HG02610 (cell line): ENCODE results near the gene SQSTM1.

Experiments used
- ATAC-seq: cut with Tn5 transposase; IDR thresholded peaks from one replicate; pipeline ENCODE4 v1.9.1; 2021; ENCODE audit warnings: mild to moderate bottlenecking, moderate library complexity; ENCODE audit not compliant: unreplicated experiment

SQSTM1 gene

DNA sequence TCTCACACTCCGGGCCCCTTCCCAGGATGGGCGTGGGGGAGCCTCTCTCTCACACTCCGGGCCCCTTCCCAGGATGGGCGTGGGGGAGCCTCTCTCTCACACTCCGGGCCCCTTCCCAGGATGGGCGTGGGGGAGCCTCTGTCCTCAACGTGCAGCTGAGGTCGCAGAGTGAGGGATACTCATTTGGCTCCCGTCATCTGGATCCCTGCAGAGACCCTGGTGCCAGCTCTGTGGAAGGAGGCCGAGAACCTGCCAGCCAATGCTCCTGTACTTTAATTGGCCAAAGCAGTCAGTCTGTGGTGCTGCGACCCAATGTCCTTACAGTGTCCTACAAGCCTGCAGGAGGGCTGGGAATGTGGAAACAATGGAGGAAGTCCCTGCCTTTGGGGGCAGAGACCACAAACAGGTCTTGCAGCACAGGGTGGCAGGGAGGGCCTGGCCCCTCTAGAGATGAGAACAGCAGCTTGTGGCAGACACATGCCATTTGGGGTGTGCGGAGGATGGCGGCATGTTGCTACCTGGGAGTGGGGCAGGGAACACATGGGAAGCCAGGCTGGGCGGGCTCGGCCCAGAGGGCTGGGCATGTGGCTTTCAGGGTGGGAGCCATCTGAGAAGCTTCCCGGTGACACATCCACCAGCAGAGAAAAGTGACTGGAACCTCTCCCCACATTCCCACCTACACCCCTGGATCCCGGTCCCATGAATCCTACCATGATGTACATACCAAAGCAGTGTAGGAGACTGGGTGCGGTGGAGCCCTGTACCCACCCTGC, 51.5 kb downstream of the SQSTM1 start:
- no peak for ATAC-seq

DNA sequence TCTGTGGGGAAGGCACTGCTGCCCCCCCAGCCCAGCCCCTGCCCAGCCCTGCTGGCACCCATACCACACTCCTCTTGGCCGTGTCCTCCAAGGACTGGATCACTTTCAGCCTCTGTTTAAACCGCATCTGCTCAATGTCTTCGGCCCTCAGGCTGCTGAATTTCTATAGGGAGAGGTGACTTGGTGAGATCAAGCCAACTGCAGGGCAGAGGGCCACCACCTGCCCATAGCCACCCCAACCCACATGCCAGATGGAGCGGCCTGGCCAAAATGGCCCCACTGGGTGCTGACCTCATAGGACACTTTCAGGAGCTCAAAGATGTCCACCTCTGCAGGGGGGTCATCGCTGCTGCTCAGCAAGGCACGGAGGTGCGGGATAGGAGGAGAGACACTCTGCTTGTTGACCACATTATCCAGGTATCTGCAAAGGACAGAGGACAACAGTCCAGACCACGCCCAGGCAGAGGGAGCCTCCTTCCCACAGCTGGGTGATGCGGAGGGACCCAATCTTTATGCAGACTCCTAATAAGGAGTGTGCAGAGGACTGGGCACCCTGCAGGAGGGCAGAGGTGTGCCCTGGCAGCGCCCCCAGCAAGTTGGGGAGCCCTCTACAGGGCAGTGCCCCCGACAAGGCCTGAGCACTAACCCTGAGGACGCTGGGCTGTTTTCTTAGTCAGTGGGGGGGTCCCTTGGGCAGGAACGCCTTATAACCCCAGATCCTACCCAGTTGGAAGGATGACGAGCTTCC, 52.3 kb downstream of the SQSTM1 start:
- ATAC-seq: no peak

DNA sequence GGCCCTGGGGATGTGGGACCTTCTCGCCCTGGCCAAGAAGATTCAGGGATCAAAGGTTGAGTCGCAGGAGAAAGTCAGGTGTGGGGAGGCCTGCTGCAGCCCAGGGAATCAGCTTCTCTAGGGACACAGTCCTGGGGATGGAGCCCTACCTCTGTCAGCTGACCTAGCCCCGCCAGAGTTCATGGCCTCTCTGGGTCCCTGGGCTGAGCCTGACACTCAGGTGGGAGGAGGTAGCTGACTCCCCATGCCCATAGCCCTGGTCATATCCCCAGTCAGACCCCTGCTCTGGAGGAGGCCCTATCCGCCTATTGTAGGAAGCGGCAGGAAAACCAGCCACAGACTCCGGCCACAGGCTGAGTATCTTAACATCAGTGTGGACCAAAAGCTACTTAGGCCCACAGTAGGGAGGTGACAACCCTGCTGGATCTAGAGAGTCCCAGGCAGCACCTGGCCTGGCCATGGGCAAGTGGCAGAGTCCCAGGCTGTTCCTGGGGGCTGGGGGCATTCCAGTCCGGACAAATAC, 52.9 kb downstream of the SQSTM1 start:
- no peak for ATAC-seq

DNA sequence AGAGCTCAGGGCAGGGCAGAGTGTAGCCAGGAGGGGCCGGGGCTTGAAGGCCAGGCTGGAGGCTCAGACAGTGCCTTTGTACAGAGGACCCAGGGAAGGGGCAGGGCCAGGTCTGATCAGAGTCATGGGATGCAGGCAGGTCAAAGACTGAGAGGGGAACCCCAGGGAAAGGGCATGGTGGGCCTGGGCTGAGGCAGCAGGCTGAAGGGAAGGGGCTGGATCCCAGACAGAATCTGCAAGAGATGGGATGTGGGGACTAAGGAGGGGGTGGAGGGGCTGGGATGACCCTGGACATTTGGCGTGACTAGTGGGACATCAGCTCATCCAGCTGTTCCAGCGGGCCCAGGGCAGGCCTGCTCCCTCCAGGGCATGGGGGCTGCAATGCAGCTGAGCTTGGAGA, 53.4 kb downstream of the SQSTM1 start:
- no peak for ATAC-seq

DNA sequence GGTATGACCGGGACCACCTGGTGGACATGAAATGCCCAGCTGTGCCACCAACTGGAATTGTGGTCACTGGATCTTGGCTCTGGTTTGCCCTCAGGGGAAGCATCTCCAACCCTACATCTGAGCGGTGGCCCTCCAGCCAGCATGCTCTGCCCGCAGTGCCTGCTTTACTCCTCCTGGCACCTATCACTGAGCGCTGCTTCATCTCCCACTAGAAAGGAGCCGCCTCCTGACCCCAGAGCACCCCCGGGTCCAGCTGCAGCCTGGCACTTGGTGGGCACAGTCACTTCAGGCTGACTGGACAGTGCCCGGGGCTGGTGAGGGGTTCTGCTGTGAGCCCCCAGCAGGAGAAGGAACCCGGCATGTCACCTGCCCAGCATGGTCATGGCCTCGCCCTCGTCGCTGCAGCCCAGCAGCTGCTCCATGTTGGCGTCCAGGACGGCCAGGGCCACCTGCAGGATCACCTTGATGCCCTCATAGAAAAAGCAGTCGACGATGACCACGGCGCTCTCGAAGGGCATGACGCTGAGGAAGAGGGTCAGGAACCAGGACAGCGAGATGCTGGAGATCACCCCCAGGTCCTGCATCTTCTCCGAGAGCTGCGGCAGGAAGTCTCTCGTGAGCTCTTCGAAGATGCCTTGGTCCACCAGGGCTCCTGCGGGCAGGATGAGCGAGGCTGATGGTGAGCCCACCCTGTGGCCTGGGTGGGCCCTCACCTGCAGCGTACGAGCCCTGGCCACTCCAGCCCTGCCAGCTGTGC, 54.0 kb downstream of the SQSTM1 start:
- ATAC-seq: no peak

DNA sequence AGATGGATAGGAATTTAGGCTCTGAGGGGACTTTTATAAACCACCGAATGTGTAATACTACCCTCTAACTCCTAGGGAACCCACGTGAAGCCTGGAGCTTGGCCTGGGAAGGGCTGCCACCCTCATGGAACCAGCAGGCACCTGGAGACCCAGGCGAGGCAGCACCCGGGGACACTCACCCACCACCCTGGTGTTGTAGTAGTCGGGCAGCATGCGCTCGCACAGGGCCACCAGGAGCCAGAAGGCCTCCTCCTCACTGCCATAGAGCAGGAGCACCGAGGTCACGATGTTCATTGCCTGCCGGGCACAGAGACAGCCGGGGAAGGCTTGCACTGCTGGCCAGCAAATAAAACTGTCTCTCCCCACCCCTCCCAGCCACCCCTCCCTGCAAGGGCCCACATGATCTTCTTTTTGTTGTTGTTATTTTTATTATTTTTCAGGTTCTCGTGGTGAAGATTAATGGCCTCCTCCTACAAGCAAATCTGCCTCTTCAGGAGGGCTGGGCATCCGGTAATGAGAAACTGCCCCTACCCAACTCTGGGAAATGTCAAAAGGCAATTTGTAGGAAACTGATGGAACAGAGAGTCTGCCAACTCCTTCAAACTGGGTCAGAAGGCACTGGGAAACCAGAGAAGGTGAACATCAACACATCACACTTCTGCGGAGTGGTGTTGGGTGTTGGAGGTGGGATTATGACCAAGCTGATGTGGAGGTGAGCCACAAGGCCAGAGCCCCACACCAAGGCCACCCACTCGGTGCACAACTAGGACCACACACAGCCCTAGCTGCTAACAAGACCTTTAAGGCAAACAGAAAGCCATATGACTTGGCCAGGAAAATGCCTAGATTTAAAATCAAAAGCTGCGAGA, 55.3 kb downstream of the SQSTM1 start:
- ATAC-seq: no peak

DNA sequence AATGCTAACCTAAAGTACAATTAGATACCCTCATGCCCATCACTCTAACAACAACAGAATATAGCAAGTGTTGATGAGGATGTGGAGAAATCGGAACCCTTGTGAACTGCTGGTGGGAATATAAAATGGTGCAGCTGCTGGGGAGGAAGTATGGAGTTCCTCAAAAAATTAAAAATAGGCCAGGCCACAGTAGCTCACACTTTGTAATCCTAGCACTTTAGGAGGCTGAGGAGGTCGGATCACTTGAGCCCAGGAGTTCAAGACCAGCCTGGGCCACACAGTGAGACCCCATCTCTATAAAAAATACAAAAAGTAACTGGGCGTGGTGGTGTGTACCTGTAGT, 55.9 kb downstream of the SQSTM1 start:
- ATAC-seq: no peak

DNA sequence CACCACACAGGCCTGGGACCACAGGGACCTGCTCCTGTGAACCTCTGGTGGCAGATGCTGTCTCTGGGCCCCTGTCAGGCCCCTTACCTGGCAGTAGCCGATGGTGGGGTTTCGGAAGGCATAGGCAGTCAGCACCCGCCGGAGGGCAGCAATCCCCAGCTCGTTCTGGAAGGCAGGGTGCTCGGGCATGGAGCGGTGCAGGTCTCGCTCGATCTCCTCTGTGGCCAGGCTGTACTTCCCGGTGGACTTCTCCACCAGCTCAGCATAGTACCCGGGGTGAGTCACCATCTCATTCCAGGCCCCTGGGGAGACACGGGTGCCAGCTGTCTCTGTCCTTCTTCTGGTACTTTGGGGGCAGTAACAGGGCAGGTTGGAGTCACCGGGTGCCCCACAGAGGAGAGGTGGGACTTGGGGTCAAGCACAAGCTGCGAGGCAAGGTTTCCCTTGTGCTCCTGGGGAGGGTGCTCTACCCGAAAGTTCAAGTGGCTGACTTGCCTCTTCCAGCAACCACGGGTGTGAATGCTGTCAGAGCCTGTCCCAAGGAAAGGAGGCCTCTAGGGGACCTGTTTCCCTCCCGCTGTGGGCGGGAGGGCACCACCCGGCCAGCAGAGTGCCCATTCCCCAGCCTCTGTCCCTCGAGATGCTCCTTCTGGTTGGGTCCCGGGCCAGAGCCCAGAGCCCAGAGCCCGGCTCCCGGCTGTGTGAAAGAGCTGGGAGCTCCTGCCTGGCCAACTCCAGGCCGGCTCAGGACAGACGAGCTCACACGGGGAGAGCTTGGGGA, 57.7 kb downstream of the SQSTM1 start:
- ATAC-seq: no peak

DNA sequence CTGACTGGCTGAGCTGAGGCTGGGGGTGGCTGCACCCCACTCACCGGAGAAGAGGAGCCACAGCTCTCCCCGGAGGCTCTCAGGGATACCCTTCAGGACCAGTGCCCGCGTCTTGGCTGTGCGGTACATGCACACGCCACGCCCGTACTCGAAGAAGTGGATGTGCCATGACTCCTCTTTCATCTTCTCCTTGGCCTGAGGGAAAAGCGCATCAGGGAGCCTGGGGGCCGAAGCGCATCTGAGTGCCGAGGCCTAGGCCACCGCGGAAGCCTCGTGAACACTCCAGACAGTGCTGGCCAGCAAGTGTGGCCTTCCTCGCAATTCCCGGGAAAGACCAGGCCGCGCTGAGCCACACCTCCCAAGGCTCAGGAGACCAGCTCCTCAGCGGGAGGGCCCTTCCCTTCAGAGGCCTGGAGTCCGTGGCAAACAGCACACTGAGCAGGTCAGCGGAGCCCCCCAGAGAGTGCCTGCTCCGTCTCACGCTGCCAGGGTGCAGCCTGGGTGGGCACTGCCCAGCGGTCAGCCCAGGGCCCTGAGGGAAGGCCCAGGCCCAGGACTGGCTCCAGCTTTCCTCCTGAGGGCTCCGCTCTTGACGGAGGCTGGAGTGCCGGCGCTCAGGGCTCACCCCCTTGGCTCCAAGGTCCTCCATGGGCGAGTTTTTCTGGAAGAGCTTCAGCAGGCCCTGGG, 58.4 kb downstream of the SQSTM1 start:
- no peak for ATAC-seq

DNA sequence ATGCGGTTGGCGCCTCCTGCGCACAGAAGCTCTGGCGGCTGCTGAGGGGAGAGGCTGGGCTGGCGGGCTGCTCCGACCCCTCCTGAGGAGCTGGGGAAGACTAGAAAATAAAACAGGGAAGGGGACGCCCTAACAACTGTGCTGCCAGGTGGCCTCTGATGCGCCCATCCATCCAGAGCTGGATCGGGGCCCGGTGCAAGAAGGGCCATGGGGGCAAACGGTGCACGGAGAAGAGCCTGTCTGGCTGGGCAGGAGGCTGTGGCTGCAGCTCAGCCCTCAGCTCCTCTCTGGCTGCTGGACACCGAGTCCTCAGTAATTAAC, 58.9 kb downstream of the SQSTM1 start:
- ATAC-seq: no peak

DNA sequence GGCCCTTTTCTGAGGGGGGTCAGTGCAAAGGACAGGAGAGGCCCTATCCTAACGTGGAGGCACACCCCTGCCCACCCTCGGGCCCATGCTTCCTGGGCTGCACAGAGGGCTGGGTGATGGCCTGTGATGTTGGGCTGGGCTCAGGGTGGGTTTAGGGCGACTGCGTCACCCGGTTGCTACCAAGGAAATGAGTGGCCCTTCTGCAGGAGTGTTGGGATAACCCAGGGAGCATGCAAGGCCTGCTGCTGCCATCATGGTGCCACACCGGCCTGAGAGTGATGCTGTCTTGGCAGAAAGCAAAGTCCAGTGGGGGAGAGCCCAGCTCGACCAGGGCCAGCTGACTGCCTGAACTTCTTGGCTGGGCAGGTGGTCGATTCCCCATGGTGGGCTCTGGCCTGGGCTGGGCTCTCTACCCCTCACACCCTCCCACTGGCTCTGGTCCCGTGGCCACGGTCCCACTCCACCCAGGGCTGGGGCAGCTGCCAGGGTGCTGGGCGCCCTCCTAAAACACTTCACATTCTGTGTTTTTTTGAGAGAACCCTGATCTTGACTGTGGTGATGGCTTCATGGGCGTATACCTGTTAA, 59.5 kb downstream of the SQSTM1 start:
- ATAC-seq: no peak

DNA sequence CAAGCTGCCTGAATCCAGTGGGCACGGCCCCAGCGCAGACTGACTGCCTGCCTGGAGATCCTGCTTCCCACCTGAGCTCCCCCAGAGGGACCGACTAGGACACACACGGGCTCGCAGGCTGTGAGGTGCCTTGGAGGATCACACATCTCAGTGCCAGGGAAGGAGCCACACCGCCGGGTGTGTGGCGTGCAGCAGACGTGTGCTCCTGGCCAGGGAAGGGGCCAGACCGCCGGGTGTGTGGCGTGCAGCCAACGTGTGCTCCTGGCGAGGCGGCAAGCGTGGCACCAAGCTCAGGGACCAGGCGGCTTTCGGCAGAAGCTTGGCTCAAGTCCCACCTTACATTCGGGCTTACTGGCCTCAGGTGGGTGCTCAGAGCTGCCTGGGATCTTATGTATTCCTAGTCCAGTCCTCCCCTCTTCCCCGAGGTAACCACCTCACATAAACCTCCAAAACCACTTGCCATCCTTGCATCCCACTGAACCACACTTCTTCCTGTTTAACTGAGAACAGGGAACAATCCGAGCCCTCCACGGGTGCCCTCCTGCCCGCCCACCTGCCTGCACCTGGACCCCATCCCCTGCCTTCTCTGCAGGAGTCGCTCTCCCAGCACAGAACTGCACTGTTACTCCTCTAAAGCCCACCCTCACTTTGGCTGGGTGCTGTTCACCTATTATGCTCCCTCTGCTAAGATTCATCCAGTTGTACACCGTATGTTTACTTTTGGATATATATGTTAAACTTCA, 60.3 kb downstream of the SQSTM1 start:
- ATAC-seq: no peak

DNA sequence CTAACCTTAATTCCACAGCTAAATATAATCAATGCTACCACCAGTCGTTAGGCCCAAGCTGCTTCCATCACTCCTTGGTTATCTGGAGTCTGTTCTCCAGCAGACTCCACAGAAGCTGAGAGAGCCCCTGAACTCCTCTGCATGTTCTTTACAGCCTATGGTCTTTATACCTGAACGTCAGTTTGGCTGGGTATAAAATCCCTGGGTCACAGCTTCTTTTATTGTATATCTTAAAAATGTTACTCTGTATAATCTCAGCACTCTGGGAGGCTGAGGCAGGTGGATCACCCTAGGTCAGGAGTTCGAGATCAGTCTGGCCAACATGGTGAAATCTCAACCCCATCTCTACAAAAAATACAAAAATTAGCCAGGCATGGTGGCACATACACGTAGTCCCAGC, 61.6 kb downstream of the SQSTM1 start:
- ATAC-seq: no peak

DNA sequence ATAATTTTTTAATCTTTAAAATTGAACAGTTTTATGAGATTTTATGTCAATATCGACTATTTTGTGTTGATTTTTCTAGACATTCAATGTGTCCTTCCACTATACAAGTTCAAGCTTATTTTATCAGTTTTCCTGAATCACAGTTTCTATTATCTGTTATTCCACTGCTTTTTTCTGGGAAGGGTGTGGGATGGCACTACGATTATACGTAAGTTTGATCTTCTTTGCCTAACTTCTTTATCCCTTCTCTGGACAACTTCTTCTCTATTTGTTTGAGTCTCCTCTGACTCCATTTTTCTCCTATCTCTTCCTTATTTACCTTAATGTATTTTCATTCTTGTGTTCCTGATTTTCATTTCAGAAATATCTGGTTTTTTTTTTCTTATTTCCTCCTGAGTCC, 62.5 kb downstream of the SQSTM1 start:
- no peak for ATAC-seq

DNA sequence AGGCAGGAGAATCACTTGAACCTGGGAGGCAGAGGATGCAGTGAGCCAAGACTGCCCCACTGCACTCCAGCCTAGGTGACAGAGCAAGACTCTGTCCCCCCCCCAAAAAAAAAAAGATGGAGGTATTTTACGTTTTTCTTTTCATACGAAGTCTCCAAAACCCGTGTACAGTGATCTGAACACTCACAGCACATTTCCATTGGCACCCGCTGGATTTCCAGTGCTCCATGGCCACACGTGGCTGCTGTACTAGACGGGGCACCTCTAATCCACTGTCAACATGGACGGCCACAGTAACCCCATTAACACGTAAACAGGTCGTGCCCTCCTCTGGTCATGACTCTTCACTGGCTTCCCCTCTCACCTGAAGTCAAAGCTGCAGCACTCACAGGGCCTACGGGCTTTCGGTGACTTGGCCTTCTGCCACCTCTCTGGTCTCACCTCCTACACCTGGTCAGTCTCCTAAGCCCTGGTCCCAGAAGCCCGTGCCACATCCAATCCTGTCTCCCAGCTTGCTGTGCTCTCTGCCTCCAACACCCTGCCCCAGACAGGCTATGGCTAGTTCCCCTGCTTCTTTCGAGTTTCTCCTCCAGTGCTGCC, 64.9 kb downstream of the SQSTM1 start:
- ATAC-seq: no peak

DNA sequence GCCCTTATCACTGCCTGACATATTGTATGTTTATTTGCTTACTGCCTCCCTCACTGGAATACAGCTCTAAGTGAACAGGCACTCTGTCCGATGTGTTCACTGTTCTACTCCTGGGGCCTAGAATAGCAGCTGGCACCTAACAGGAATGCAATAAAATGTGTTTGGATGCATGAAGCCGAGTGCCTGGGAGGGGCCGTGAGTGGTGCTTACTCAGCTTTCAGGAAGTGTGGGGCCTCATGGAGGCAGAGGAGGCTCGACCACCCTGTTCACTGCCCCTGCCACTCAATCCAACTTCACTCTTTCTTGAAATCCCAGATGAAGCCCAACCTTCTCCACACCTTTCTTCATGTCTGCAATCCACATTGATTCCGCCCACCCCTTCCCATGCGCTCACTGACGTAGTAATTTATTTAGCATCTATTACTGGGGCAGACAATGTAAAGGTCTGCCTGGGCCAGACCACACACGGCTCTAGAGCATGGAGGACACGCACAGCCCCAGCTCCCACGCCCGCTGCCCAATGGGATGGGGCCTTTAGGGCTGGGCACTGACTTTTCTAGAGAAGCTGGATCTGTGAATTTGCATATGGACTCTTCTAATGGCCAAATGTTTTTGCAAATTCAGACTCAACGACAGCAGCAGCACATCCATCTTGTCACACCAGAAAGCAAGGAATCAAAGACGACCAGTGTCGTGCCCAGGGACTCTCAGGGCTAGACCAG, 65.6 kb downstream of the SQSTM1 start:
- no peak for ATAC-seq

DNA sequence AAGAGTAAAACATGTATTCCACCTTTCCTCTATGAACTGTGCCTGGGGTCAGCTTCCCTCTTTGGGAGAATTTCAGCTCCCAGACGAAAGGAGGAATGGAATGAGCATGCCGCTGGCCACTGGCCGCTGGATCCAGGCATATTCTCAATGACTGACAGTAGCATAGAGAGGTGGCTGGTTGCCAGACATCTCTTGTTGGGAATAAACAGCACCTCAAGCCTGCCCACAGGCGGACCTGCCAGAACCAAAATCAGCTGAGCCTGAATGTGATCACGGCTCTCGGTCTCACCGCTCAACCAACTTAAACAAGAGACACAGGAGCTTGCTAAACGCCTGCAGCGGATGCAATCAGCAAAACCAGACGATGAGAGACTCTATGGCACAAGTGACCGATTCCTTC, 66.4 kb downstream of the SQSTM1 start:
- ATAC-seq: no peak
